VCaP (cell line): ENCODE measurements around the gene RNF32.
"Not testable (repeated sequence)": the region's sequence is repeated elsewhere in the genome, so short reads cannot be mapped to it uniquely, and the experiment has no call there.

ENCODE experiments used
- H3K27ac ChIP-seq: fragments of 450-650 bp; 2 replicates; pipeline ENCODE4 v1.5.1; 2017
- CTCF ChIP-seq: fragments of 450-650 bp; conservative IDR thresholded peaks from 2 replicates; pipeline ENCODE4 v1.5.1; 2017; ENCODE audit warnings: mild to moderate bottlenecking, moderate library complexity

Gene RNF32

GRCh38 chr7:156625580-156625979 lies 15.0 kb upstream of the RNF32 start:
- TF ChIP-seq CTCF = no peak
- H3K27ac ChIP-seq = peak overlapping the region; percentile 56

GRCh38 chr7:156626220-156626895 lies 14.2 kb upstream of the RNF32 start:
- TF ChIP-seq CTCF = no peak
- H3K27ac ChIP-seq = peak overlapping the region; percentile 56

- no peak overlapping the region for H3K27ac ChIP-seq
- TF ChIP-seq CTCF = no peak
Measured at GRCh38 chr7:156628562-156628961, 12.0 kb upstream of the RNF32 start.

GRCh38 chr7:156629873-156630272 lies 10.7 kb upstream of the RNF32 start:
- no peak for TF ChIP-seq CTCF

GRCh38 chr7:156634117-156634516 lies 6.5 kb upstream of the RNF32 start:
- no peak for TF ChIP-seq CTCF
- peak overlapping the region; percentile 20 for H3K27ac ChIP-seq

More at GRCh38 chr7:156629873-156630272, 10.7 kb upstream of the RNF32 start:
- H3K27ac ChIP-seq = no peak overlapping the region

- no peak for TF ChIP-seq CTCF
- H3K27ac ChIP-seq = no peak overlapping the region
Measured at GRCh38 chr7:156635529-156636385, 4.8 kb upstream of the RNF32 start.

GRCh38 chr7:156637093-156637492 lies 3.5 kb upstream of the RNF32 start:
- not testable (repeated sequence) for H3K27ac ChIP-seq
